Measurements from ENCODE around the gene DDX25.

DNA sequence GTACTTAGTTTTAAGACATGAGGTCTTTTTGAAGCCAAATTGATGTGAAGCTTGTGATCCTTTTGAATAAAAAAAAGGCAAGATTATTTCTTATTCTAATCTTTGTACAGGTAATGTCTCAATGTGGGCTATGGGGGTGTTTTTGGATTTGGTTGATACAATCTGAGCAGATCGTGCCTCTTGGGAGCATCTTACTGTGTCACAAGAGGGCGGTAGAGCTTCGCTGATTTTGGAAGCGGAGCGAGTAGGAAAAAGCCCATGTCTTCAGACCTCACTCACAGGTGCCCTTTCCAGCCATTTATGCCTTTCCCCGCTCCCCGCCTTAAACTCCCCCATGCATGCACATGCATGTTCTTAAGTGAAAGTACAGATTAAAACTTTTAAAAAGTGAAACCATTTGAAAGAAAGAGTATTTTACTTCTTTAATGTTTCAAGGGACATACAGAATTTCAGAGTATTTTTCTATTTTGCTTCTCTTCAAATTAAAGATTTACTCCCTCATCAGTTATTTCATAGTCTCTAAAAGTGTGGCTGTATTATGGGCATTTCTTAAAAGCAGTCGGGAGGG, 18.8 kb downstream of the DDX25 start:
- TF ChIP-seq CTCF (conservative IDR thresholded peaks at IDR 0.05) (peak; percentile 93), ZFX (IDR thresholded peaks at IDR 0.05) (no peak)
